Lower lobe of right lung (tissue), 2 donors: ENCODE results near the gene RASA1. TPM values are rescaled to one million over a fixed set of nuclear protein-coding genes. Genes with fewer than 3 reads are reported as not detected.

Source experiments
- ATAC-seq, 2 donors: fragments of 200-7000 bp; cut with Tn5 transposase; one replicate each; pipeline ENCODE4 v1.9.1; 2020 to 2022; ENCODE audit warnings: mild to moderate bottlenecking in 2 of 2, moderate library complexity in 2 of 2
- DNase-seq: peaks from one replicate; pipeline ENCODE4 v3.0.0-alpha.2; 2020
- H3K27ac ChIP-seq: fragments of 200-600 bp; one replicate; pipeline ENCODE4 v1.8.0; 2022
- H3K27me3 ChIP-seq: fragments of 200-600 bp; one replicate; pipeline ENCODE4 v1.8.0; 2022; ENCODE audit warnings: low read depth
- H3K36me3 ChIP-seq: fragments of 200-600 bp; one replicate; pipeline ENCODE4 v1.8.0; 2022; ENCODE audit warnings: mild to moderate bottlenecking
- H3K4me1 ChIP-seq: fragments of 200-600 bp; one replicate; pipeline ENCODE4 v1.8.0; 2022
- H3K4me3 ChIP-seq: fragments of 200-600 bp; one replicate; pipeline ENCODE4 v1.8.0; 2022; ENCODE audit warnings: mild to moderate bottlenecking
- H3K9me3 ChIP-seq: fragments of 200-600 bp; one replicate; pipeline ENCODE4 v1.8.0; 2022
- CTCF ChIP-seq: fragments of 200-600 bp; IDR thresholded peaks from one replicate; pipeline ENCODE4 v1.8.0; 2022; ENCODE audit warnings: antibody characterized with exemption, mild to moderate bottlenecking
- intact Hi-C: fragments of 100-400 bp; cut with DNase I; formaldehyde crosslinking; loops from one replicate; pipeline ENCODE4 v1.11.0; 2022
- total RNA-seq: library from RNA; stranded (reverse); fragmentation: NEBNext Ultra II Directional; extraction: Animal tissue kit (Norgen Biotek cat#: 25700); gene quantifications from one replicate; pipeline ENCODE4 v1.2.1, GENCODE V29; 2021
- donor health status: DM: no; HTN: yes; CAD: no; lungs with severe emphysema.

The RASA1 gene
- total RNA-seq, 1 donor from 2014 or later: 32.6 TPM

- no peaks in the 10 kb centered on the region for H3K4me1 ChIP-seq
- no peak for TF ChIP-seq CTCF
- ATAC-seq: peak; percentile 55 to 61
Measured at GRCh38 chr5:87242242-87242641, 25.4 kb upstream of the RASA1 start.

GRCh38 chr5:87243161-87243844, 24.4 kb upstream of the RASA1 start:
- H3K4me3 ChIP-seq: no peak overlapping the region
- ATAC-seq: peak; percentile 89 to 90
- TF ChIP-seq CTCF: no peak

More at GRCh38 chr5:87242242-87242641, 25.4 kb upstream of the RASA1 start:
- H3K27me3 ChIP-seq: no peaks in the 10 kb centered on the region
- H3K9me3 ChIP-seq: no peaks in the 10 kb centered on the region
- no peaks in the 10 kb centered on the region for H3K36me3 ChIP-seq
- H3K27ac ChIP-seq: peak overlapping the region; percentile 4
- intact Hi-C loops: no loop called here
- no peak overlapping the region for H3K4me3 ChIP-seq
- no peak for DNase-seq

GRCh38 chr5:87245451-87245850, 22.2 kb upstream of the RASA1 start:
- ATAC-seq: no peak
- DNase-seq: no peak
- Histone ChIP-seq H3K27me3 (no peaks in the 10 kb centered on the region), H3K36me3 (no peaks in the 10 kb centered on the region), H3K27ac (no peak overlapping the region), H3K4me1 (no peaks in the 10 kb centered on the region), H3K4me3 (no peak overlapping the region), H3K9me3 (no peaks in the 10 kb centered on the region)
- no peak for TF ChIP-seq CTCF
- intact Hi-C loops: no loop called here

More at GRCh38 chr5:87243161-87243844, 24.4 kb upstream of the RASA1 start:
- Histone ChIP-seq H3K36me3 (no peaks in the 10 kb centered on the region), H3K4me1 (no peaks in the 10 kb centered on the region), H3K9me3 (no peaks in the 10 kb centered on the region), H3K27me3 (no peaks in the 10 kb centered on the region), H3K27ac (peak overlapping the region; percentile 4)
- intact Hi-C loops: no loop called here
- no peak for DNase-seq

- Histone ChIP-seq H3K9me3 (no peaks in the 10 kb centered on the region), H3K4me3 (no peak overlapping the region), H3K27ac (no peak overlapping the region), H3K4me1 (no peaks in the 10 kb centered on the region), H3K36me3 (no peaks in the 10 kb centered on the region), H3K27me3 (no peaks in the 10 kb centered on the region)
- no peak for TF ChIP-seq CTCF
- DNase-seq: no peak
- ATAC-seq: no peak
- intact Hi-C loops: no loop called here
Measured at GRCh38 chr5:87246061-87246460, 21.6 kb upstream of the RASA1 start.

- Histone ChIP-seq H3K4me3 (no peak overlapping the region), H3K36me3 (no peaks in the 10 kb centered on the region), H3K4me1 (no peaks in the 10 kb centered on the region), H3K27ac (no peak overlapping the region), H3K9me3 (no peaks in the 10 kb centered on the region), H3K27me3 (no peaks in the 10 kb centered on the region)
- intact Hi-C loops: no loop called here
- no peak for TF ChIP-seq CTCF
- peak in 1 of 2 donors; percentile 25 for ATAC-seq
- no peak for DNase-seq
Measured at GRCh38 chr5:87252283-87252605, 15.4 kb upstream of the RASA1 start.
